Mononuclear cell (primary cell): ENCODE results near the gene PPT2. TPM values are rescaled to one million over a fixed set of nuclear protein-coding genes. Genes with fewer than 3 reads are reported as not detected.
A peak's percentile ranks its signal among the peaks of the same experiment; 100 is the strongest.

ENCODE experiments used
- H3K27me3 ChIP-seq: 2 replicates; pipeline ENCODE4 v1.6.0; 2011; ENCODE audit warnings: low read length, control low read depth; ENCODE audit not compliant: insufficient read depth
- H3K4me1 ChIP-seq: 2 replicates; pipeline ENCODE4 v1.5.1; 2011; ENCODE audit warnings: mild to moderate bottlenecking, low read length, control low read depth; ENCODE audit not compliant: insufficient read depth
- H3K4me3 ChIP-seq: 2 replicates; pipeline ENCODE4 v1.5.1; 2011; ENCODE audit warnings: mild to moderate bottlenecking, low read length, moderate library complexity
- H3K9me3 ChIP-seq: 2 replicates; pipeline ENCODE4 v1.5.1; 2011; ENCODE audit warnings: low read depth, mild to moderate bottlenecking, control low read depth, low read length
- total RNA-seq: library from RNA; depleted of rRNA; stranded (reverse); fragments of >200 nt; gene quantifications from one replicate; pipeline ENCODE4 v1.2.3, GENCODE V29; 2012

PPT2 gene
- total RNA-seq, 1 donor = 6.0 TPM

- Histone ChIP-seq H3K4me1 (no peaks in the 10 kb centered on the region), H3K27me3 (no peaks in the 10 kb centered on the region), H3K4me3 (no peak overlapping the region), H3K9me3 (no peaks in the 10 kb centered on the region)
These were observed 37.3 kb upstream of the PPT2 start for GRCh38 chr6:32116674-32117073.

GRCh38 chr6:32117461-32117860 lies 36.5 kb upstream of the PPT2 start:
- H3K27me3 ChIP-seq = no peaks in the 10 kb centered on the region
- H3K9me3 ChIP-seq = no peaks in the 10 kb centered on the region
- no peak overlapping the region for H3K4me3 ChIP-seq
- no peaks in the 10 kb centered on the region for H3K4me1 ChIP-seq

- H3K4me3 ChIP-seq = no peak overlapping the region
- H3K27me3 ChIP-seq = no peaks in the 10 kb centered on the region
These were observed 34.9 kb upstream of the PPT2 start for GRCh38 chr6:32118782-32119628.

GRCh38 chr6:32120573-32121059 lies 33.3 kb upstream of the PPT2 start:
- Histone ChIP-seq H3K27me3 (no peaks in the 10 kb centered on the region), H3K4me3 (no peak overlapping the region), H3K9me3 (no peaks in the 10 kb centered on the region), H3K4me1 (no peaks in the 10 kb centered on the region)

More at GRCh38 chr6:32118782-32119628, 34.9 kb upstream of the PPT2 start:
- Histone ChIP-seq H3K4me1 (no peaks in the 10 kb centered on the region), H3K9me3 (no peaks in the 10 kb centered on the region)

GRCh38 chr6:32123681-32124080 lies 30.3 kb upstream of the PPT2 start:
- peaks cover 19% of the 10 kb centered on the region for H3K4me1 ChIP-seq
- no peaks in the 10 kb centered on the region for H3K27me3 ChIP-seq
- no peak overlapping the region for H3K4me3 ChIP-seq
- no peaks in the 10 kb centered on the region for H3K9me3 ChIP-seq

GRCh38 chr6:32126880-32127279 lies 27.1 kb upstream of the PPT2 start:
- H3K4me3 ChIP-seq = peak overlapping the region; percentile 99
- peaks cover 38% of the 10 kb centered on the region for H3K4me1 ChIP-seq
- H3K9me3 ChIP-seq = no peaks in the 10 kb centered on the region
- H3K27me3 ChIP-seq = no peaks in the 10 kb centered on the region

- Histone ChIP-seq H3K27me3 (no peaks in the 10 kb centered on the region), H3K9me3 (no peaks in the 10 kb centered on the region), H3K4me1 (peaks cover 38% of the 10 kb centered on the region), H3K4me3 (peak overlapping the region; percentile 99)
These were observed 26.6 kb upstream of the PPT2 start for GRCh38 chr6:32127409-32127716.

GRCh38 chr6:32127717-32128592 lies 26.0 kb upstream of the PPT2 start, which contains the start of gene ATF6B:
Gene ATF6B, minus strand, starts transcription at chr6:32128246. Its CDS starts 39 bp downstream, at chr6:32128207.
- no peaks in the 10 kb centered on the region for H3K9me3 ChIP-seq
- H3K4me1 ChIP-seq = peaks cover 38% of the 10 kb centered on the region
- peak within 1 kb of the TSS; percentile 99 for H3K4me3 ChIP-seq
- H3K27me3 ChIP-seq = no peaks in the 10 kb centered on the region

- no peaks in the 10 kb centered on the region for H3K27me3 ChIP-seq
- H3K4me3 ChIP-seq = no peak overlapping the region
- H3K9me3 ChIP-seq = no peaks in the 10 kb centered on the region
- peaks cover 38% of the 10 kb centered on the region for H3K4me1 ChIP-seq
These were observed 25.1 kb upstream of the PPT2 start for GRCh38 chr6:32128751-32129296.

GRCh38 chr6:32129297-32130088 lies 24.4 kb upstream of the PPT2 start:
- Histone ChIP-seq H3K27me3 (no peaks in the 10 kb centered on the region), H3K9me3 (no peaks in the 10 kb centered on the region), H3K4me3 (peak overlapping the region; percentile 52), H3K4me1 (peaks cover 38% of the 10 kb centered on the region)

GRCh38 chr6:32131439-32131948 lies 22.4 kb upstream of the PPT2 start:
- no peak overlapping the region for H3K4me3 ChIP-seq
- H3K4me1 ChIP-seq = peaks cover 35% of the 10 kb centered on the region
- H3K9me3 ChIP-seq = no peaks in the 10 kb centered on the region
- H3K27me3 ChIP-seq = no peaks in the 10 kb centered on the region

- no peak overlapping the region for H3K4me3 ChIP-seq
- peaks cover 29% of the 10 kb centered on the region for H3K4me1 ChIP-seq
- H3K9me3 ChIP-seq = no peaks in the 10 kb centered on the region
- no peaks in the 10 kb centered on the region for H3K27me3 ChIP-seq
These were observed 21.8 kb upstream of the PPT2 start for GRCh38 chr6:32132110-32132509.

- Histone ChIP-seq H3K4me3 (no peak overlapping the region), H3K27me3 (no peaks in the 10 kb centered on the region), H3K4me1 (peaks cover 18% of the 10 kb centered on the region), H3K9me3 (no peaks in the 10 kb centered on the region)
These were observed 20.2 kb upstream of the PPT2 start for GRCh38 chr6:32133786-32134185.

- no peak overlapping the region for H3K4me3 ChIP-seq
- no peaks in the 10 kb centered on the region for H3K4me1 ChIP-seq
- no peaks in the 10 kb centered on the region for H3K27me3 ChIP-seq
- H3K9me3 ChIP-seq = no peaks in the 10 kb centered on the region
These were observed 16.5 kb upstream of the PPT2 start for GRCh38 chr6:32137454-32137853.
